ACC112 (cell line): ENCODE measurements around the gene SPARC.

ENCODE experiments used
- H2AFZ ChIP-seq: fragments of 200-600 bp; sonication (generic); one replicate; pipeline ENCODE4 v1.6.0; 2017; ENCODE audit warnings: antibody characterized with exemption, low read length; ENCODE audit not compliant: unreplicated experiment
- H3K27ac ChIP-seq: fragments of 200-600 bp; sonication (generic); 2 replicates; pipeline ENCODE4 v1.5.1; 2014; ENCODE audit warnings: low read depth, mild to moderate bottlenecking, antibody characterized with exemption, low read length, moderate library complexity
- H3K27me3 ChIP-seq: fragments of 200-600 bp; sonication (generic); 2 replicates; pipeline ENCODE4 v1.6.1; 2014; ENCODE audit warnings: mild to moderate bottlenecking, antibody characterized with exemption, low read length, moderate library complexity, mixed read lengths; ENCODE audit not compliant: insufficient read depth
- H3K36me3 ChIP-seq: fragments of 200-600 bp; sonication (generic); 2 replicates; pipeline ENCODE4 v1.6.1; 2016; ENCODE audit warnings: mild to moderate bottlenecking, antibody characterized with exemption, low read length, moderate library complexity, mixed read lengths; ENCODE audit not compliant: insufficient read depth
- H3K4me1 ChIP-seq: fragments of 200-600 bp; sonication (generic); one replicate; pipeline ENCODE4 v1.6.1; 2016; ENCODE audit warnings: low read length, mixed read lengths; ENCODE audit not compliant: insufficient read depth, unreplicated experiment, control insufficient read depth
- H3K4me3 ChIP-seq: fragments of 200-600 bp; sonication (generic); 2 replicates; pipeline ENCODE4 v1.5.1; 2014; ENCODE audit warnings: mild to moderate bottlenecking, low read depth, low read length
- H3K79me2 ChIP-seq: fragments of 200-600 bp; sonication (generic); one replicate; pipeline ENCODE4 v1.6.0; 2016; ENCODE audit warnings: low read length; ENCODE audit not compliant: control insufficient read depth, unreplicated experiment, insufficient read depth

SPARC gene

GRCh38 chr5:151633892-151634291 lies 52.8 kb downstream of the SPARC start:
- Histone ChIP-seq H3K79me2 (no peaks in the 10 kb centered on the region), H3K4me3 (no peak overlapping the region), H3K36me3 (no peaks in the 10 kb centered on the region), H3K4me1 (peaks cover 11% of the 10 kb centered on the region), H3K27ac (no peak overlapping the region), H3K27me3 (peaks cover 43% of the 10 kb centered on the region), H2AFZ (no peak overlapping the region)

DNA sequence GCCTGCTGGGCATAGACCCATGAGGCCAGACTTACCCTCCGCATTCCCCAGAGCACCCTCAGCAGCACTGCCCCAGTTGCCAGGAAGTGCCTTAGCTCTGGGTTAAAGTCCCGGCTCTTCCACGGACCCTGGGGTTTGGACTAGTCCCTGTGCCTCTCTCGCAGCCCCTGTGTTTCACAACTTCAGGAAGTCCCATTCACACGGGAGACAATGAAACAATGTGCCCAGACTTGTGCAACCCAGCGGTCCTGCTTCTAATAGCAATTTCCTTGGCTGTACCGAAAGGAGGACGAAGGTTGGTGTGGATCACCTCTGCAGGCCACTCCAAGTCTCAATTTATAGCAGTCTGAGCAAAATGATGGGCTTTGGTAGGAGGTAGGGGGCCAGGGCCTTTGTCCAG lies 53.8 kb downstream of the SPARC start:
- Histone ChIP-seq H3K36me3 (no peaks in the 10 kb centered on the region), H3K27me3 (peaks cover 34% of the 10 kb centered on the region), H3K27ac (no peak overlapping the region), H3K4me3 (no peak overlapping the region), H3K4me1 (peaks cover 20% of the 10 kb centered on the region), H2AFZ (no peak overlapping the region), H3K79me2 (no peaks in the 10 kb centered on the region)

- H3K4me3 ChIP-seq = no peak overlapping the region
- peaks cover 30% of the 10 kb centered on the region for H3K27me3 ChIP-seq
- no peaks in the 10 kb centered on the region for H3K79me2 ChIP-seq
- H3K4me1 ChIP-seq = peaks cover 24% of the 10 kb centered on the region
- no peak overlapping the region for H3K27ac ChIP-seq
- H2AFZ ChIP-seq = no peak overlapping the region
- no peaks in the 10 kb centered on the region for H3K36me3 ChIP-seq
These were observed 54.2 kb downstream of the SPARC start for GRCh38 chr5:151632524-151632923.

- no peak overlapping the region for H2AFZ ChIP-seq
- H3K4me1 ChIP-seq = peaks cover 24% of the 10 kb centered on the region
- peaks cover 27% of the 10 kb centered on the region for H3K27me3 ChIP-seq
- H3K79me2 ChIP-seq = no peaks in the 10 kb centered on the region
- H3K27ac ChIP-seq = no peak overlapping the region
- H3K36me3 ChIP-seq = no peaks in the 10 kb centered on the region
- no peak overlapping the region for H3K4me3 ChIP-seq
These were observed 54.8 kb downstream of the SPARC start for GRCh38 chr5:151631941-151632340.

- Histone ChIP-seq H3K36me3 (no peaks in the 10 kb centered on the region), H3K4me1 (peaks cover 24% of the 10 kb centered on the region), H2AFZ (no peak overlapping the region), H3K27ac (no peak overlapping the region), H3K27me3 (peaks cover 13% of the 10 kb centered on the region), H3K4me3 (no peak overlapping the region), H3K79me2 (no peaks in the 10 kb centered on the region)
These were observed 56.6 kb downstream of the SPARC start for GRCh38 chr5:151630088-151630487.

GRCh38 chr5:151628112-151628823 lies 58.4 kb downstream of the SPARC start:
- H3K27ac ChIP-seq = no peak overlapping the region
- no peak overlapping the region for H2AFZ ChIP-seq

DNA sequence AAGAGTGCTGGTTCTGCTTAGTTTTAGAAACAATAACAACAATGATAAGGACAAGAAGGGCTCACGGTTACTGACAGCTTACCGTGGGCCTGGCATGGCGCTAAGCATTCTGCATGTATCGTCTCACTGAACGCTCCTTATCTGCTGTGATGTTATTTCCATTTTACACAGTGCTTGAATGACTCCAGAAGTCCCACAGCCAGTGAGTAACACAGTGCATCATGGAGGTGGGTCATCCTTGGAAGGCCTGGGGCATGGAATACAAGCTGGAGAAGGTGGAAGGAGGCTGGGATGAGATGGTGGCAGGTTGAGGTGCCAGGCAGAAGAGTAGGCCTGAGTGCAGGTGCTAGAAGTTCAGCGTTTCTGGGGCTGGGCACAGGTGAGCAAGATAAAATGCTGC lies 59.1 kb downstream of the SPARC start:
- H3K79me2 ChIP-seq = no peaks in the 10 kb centered on the region
- no peaks in the 10 kb centered on the region for H3K36me3 ChIP-seq
- H3K27ac ChIP-seq = no peak overlapping the region
- H2AFZ ChIP-seq = no peak overlapping the region
- H3K27me3 ChIP-seq = peaks cover 5% of the 10 kb centered on the region; the same call in 1 of the 2 replicates
- H3K4me3 ChIP-seq = no peak overlapping the region
- H3K4me1 ChIP-seq = peaks cover 24% of the 10 kb centered on the region

More at GRCh38 chr5:151628112-151628823, 58.4 kb downstream of the SPARC start:
- Histone ChIP-seq H3K36me3 (no peaks in the 10 kb centered on the region), H3K27me3 (peaks cover 2% of the 10 kb centered on the region; the same call in 1 of the 2 replicates), H3K4me3 (no peak overlapping the region), H3K4me1 (peaks cover 24% of the 10 kb centered on the region), H3K79me2 (no peaks in the 10 kb centered on the region)

- no peak overlapping the region for H3K4me3 ChIP-seq
- no peaks in the 10 kb centered on the region for H3K36me3 ChIP-seq
- no peaks in the 10 kb centered on the region for H3K79me2 ChIP-seq
- H2AFZ ChIP-seq = no peak overlapping the region
- peaks cover 23% of the 10 kb centered on the region for H3K4me1 ChIP-seq
- H3K27ac ChIP-seq = no peak overlapping the region
- peaks cover 28% of the 10 kb centered on the region for H3K27me3 ChIP-seq
These were observed 61.4 kb downstream of the SPARC start for GRCh38 chr5:151625285-151625684.

DNA sequence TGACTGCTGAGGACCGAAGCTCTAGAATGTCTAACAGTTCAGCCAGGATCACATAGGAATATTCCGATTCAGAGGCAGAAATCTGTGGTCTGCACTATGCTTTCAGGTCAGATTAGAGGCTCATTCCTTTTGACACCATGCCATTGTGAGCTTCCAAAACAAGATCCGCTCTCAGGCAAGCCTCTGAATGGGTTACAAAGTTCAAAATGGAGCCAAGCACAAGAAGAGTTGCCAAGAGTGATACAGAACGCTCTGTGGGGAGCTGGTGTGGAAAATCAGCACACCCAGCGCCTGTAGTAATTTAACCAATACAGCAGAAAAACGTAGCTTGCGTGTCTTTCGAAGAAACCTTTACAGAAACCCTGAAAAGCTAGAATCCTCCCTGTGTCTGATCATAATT lies 62.2 kb downstream of the SPARC start:
- no peaks in the 10 kb centered on the region for H3K36me3 ChIP-seq
- peaks cover 36% of the 10 kb centered on the region for H3K27me3 ChIP-seq
- peaks cover 15% of the 10 kb centered on the region for H3K4me1 ChIP-seq
- H3K79me2 ChIP-seq = no peaks in the 10 kb centered on the region
- no peak overlapping the region for H3K27ac ChIP-seq
- no peak overlapping the region for H3K4me3 ChIP-seq
- peak overlapping the region; percentile 71 for H2AFZ ChIP-seq

- H3K36me3 ChIP-seq = no peaks in the 10 kb centered on the region
- H3K27me3 ChIP-seq = peaks cover 54% of the 10 kb centered on the region
- H3K4me1 ChIP-seq = no peaks in the 10 kb centered on the region
- no peak overlapping the region for H3K27ac ChIP-seq
- no peak overlapping the region for H2AFZ ChIP-seq
- no peak overlapping the region for H3K4me3 ChIP-seq
- H3K79me2 ChIP-seq = no peaks in the 10 kb centered on the region
These were observed 64.2 kb downstream of the SPARC start for GRCh38 chr5:151622367-151623088.

DNA sequence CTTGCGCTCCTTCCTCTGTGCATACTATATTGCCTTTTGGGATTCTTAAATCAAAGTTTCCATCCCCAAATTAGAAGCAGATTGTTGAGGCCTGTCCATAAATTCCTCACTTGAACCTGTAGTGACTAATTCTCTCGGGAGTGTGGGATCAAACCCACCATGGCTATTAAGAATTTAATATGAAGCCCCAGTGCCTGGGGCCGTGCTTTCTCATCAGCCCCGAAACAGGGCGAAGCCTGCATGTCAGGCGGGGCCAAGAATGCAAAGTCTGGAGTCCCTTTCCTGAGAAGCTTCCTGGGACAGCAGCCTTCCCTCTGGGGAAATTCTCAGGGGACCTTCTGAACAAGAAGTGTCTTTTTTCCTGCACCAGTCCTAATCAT lies 66.3 kb downstream of the SPARC start:
- no peak overlapping the region for H3K4me3 ChIP-seq
- H3K79me2 ChIP-seq = no peaks in the 10 kb centered on the region
- H3K36me3 ChIP-seq = no peaks in the 10 kb centered on the region
- H3K27me3 ChIP-seq = peaks cover 68% of the 10 kb centered on the region
- no peak overlapping the region for H3K27ac ChIP-seq
- no peaks in the 10 kb centered on the region for H3K4me1 ChIP-seq
- H2AFZ ChIP-seq = no peak overlapping the region
